BE2C (cell line): ENCODE measurements around the gene THNSL1.

Experiments used
- DNase-seq: peaks from one replicate; pipeline ENCODE4 v3.0.0-alpha.2; 2020
- H3K27me3 ChIP-seq: fragments of 250-450 bp; sonication (Bioruptor Pico); 2 replicates; pipeline ENCODE4 v1.5.1; 2020; ENCODE audit warnings: mild to moderate bottlenecking
- H3K36me3 ChIP-seq: fragments of 250-450 bp; sonication (Bioruptor Pico); 2 replicates; pipeline ENCODE4 v1.5.1; 2020; ENCODE audit warnings: mild to moderate bottlenecking
- H3K4me1 ChIP-seq: fragments of 250-450 bp; sonication (Bioruptor Pico); 2 replicates; pipeline ENCODE4 v1.5.1; 2020
- H3K4me3 ChIP-seq: 2 replicates; pipeline ENCODE4 v1.5.1; 2011; ENCODE audit warnings: low read depth, low read length
- H3K9me3 ChIP-seq: fragments of 250-450 bp; sonication (Bioruptor Pico); 2 replicates; pipeline ENCODE4 v1.5.1; 2020
- TF ChIP-seq, protein P1 (sequence below): IDR thresholded peaks from 2 replicates; pipeline ENCODE4 v1.5.1; 2012; ENCODE audit warnings: mild to moderate bottlenecking, low read depth, low read length

Gene THNSL1

DNA sequence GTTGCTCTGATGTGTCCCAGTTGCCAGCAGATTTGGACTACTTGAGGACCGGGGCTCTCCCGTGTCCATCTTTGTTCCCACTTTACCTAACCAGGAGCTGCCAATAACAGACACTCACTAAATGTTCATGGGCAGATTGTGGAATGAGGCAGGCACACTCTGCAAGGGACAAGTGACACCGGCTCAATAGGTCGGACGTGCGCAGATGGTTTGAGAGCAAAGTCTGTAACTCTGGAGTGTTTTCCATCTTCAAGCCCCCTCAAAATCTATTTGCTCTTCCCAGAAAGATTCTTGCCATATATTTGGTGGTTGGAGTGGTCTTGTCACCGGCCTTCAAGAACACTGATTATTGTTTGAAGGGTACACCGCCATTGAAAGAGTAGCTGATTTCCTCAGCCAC is 47.2 kb downstream of the THNSL1 start:
- no peaks in the 10 kb centered on the region for H3K36me3 ChIP-seq
- H3K4me3 ChIP-seq: no peak overlapping the region
- no peaks in the 10 kb centered on the region for H3K27me3 ChIP-seq
- no peaks in the 10 kb centered on the region for H3K9me3 ChIP-seq
- TF ChIP-seq, protein P1, sequence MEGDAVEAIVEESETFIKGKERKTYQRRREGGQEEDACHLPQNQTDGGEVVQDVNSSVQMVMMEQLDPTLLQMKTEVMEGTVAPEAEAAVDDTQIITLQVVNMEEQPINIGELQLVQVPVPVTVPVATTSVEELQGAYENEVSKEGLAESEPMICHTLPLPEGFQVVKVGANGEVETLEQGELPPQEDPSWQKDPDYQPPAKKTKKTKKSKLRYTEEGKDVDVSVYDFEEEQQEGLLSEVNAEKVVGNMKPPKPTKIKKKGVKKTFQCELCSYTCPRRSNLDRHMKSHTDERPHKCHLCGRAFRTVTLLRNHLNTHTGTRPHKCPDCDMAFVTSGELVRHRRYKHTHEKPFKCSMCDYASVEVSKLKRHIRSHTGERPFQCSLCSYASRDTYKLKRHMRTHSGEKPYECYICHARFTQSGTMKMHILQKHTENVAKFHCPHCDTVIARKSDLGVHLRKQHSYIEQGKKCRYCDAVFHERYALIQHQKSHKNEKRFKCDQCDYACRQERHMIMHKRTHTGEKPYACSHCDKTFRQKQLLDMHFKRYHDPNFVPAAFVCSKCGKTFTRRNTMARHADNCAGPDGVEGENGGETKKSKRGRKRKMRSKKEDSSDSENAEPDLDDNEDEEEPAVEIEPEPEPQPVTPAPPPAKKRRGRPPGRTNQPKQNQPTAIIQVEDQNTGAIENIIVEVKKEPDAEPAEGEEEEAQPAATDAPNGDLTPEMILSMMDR: no peak
- no peaks in the 10 kb centered on the region for H3K4me1 ChIP-seq
- no peak for DNase-seq

DNA sequence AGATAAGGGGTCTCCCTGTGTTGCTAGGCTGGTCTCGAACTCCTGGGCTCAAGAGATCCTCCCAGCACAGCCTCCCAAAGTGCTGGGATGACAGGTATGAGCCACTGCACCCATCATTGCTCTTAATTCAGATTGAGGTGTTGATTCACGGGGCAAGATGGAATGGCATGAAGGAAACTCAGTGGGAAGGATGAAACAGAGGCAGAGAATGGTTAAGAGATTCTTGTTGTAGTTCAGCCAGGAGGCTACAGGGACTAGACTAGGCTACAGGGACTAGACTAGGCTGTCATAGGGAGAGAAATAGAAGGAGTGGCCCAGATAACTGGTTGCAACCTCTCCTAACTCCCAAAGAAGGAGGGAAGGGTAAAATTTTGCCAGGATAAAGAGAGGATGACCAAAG is 48.0 kb downstream of the THNSL1 start:
- Histone ChIP-seq H3K27me3 (no peaks in the 10 kb centered on the region), H3K36me3 (no peaks in the 10 kb centered on the region), H3K4me3 (no peak overlapping the region), H3K9me3 (no peaks in the 10 kb centered on the region), H3K4me1 (no peaks in the 10 kb centered on the region)
- no peak for DNase-seq
- TF ChIP-seq, protein P1: no peak

DNA sequence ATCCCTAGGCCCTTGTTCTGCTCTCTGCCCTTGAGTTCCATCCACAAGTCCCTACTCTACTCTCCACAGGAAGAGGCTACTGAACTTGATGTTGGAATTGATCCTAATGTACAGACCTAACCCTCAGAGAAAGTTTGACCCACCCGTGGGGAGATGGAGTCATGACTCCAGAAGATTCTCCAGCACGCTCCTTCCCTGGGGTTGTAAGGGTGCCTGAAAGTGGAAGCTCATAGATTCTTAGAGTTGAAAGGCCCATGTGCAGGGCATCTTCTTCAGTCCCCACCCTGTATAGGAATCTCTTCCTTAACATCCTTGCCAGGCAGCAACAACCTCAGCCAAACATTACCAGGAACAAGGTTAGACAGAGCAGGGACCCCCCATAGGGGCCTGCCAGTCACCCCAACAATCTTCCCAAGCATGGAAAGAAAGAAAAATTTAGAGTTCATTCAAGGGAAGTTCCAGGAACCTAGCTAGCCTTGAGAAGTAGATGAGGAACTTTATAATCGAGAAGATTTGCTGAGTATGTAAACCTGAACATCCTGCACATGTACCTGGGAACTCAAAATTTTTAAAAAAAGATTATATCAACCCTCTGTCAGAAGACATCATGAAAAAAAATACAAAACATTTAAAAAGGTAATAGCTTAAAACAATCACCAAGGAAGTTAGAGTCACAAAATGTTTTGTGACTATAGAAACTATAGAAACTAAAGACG is 49.5 kb downstream of the THNSL1 start:
- TF ChIP-seq, protein P1: no peak
- no peaks in the 10 kb centered on the region for H3K4me1 ChIP-seq
- no peaks in the 10 kb centered on the region for H3K27me3 ChIP-seq
- H3K36me3 ChIP-seq: no peaks in the 10 kb centered on the region
- no peaks in the 10 kb centered on the region for H3K9me3 ChIP-seq
- no peak overlapping the region for H3K4me3 ChIP-seq
- DNase-seq: no peak

DNA sequence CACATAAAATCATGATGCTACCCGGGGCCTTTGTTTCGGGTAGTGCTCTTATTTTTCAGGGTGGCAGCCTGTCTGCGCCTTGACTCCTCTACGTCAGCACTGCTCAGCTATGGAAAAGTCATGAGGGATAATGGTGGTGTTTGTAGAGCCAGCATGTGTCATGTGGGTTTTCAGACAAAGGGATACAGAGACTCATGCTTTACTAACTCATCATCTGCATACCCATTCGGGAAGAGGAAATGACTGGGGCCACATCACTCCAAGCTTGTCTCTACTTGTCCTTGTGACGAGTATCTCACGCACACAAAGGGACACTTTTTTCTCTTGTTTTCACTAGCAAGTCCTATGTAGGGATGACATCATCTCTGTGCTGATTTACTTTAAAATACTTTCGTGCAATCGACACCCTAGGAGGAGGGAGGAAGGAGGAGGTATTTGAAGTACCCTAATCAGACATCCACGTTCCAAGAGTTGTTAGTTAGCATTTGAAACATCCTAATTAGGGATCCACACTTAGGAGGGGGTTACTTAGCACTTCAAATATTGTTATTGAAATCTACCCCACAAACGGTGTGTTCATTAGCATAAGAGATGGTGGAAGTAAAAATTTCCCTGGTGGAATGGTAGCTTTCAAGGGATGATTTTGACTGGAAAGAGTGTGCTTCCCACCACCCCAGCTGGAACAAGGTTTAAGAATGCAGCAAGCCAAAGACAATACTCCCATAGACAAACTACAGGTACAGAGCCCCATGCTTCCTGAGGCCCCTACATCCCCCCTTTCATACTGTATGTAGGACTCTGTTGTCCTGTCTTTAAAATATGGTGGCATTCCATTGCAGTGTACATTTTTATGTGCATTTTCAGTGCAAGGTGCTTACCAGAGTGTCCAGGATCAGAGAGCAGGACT is 52.0 kb downstream of the THNSL1 start:
- no peaks in the 10 kb centered on the region for H3K9me3 ChIP-seq
- TF ChIP-seq, protein P1: no peak
- DNase-seq: no peak
- peaks cover 3% of the 10 kb centered on the region; the same call in 1 of the 2 replicates for H3K27me3 ChIP-seq
- H3K4me1 ChIP-seq: no peaks in the 10 kb centered on the region
- no peak overlapping the region for H3K4me3 ChIP-seq
- H3K36me3 ChIP-seq: no peaks in the 10 kb centered on the region

DNA sequence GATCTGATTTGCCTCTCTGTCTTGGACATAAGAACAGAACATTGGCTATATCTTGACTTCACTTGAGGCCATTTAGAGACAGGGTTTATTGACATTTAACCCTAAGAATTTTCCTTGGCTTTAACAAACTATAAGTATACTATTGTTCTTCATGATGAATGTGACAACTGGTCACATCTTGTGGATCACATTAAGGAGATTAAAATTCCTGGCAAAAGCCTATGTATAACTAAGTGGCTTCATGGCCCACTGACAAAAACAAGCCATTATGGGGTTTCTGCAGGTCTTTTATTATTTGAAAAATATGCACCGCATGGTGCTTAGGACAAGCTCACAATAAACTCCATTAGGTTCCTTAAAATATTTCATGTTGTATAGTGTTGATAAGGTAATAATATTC is 54.8 kb downstream of the THNSL1 start:
- no peak for DNase-seq
- H3K9me3 ChIP-seq: no peaks in the 10 kb centered on the region
- H3K27me3 ChIP-seq: peaks cover 3% of the 10 kb centered on the region; the same call in 1 of the 2 replicates
- no peaks in the 10 kb centered on the region for H3K4me1 ChIP-seq
- TF ChIP-seq, protein P1: no peak
- no peak overlapping the region for H3K4me3 ChIP-seq
- H3K36me3 ChIP-seq: no peaks in the 10 kb centered on the region

DNA sequence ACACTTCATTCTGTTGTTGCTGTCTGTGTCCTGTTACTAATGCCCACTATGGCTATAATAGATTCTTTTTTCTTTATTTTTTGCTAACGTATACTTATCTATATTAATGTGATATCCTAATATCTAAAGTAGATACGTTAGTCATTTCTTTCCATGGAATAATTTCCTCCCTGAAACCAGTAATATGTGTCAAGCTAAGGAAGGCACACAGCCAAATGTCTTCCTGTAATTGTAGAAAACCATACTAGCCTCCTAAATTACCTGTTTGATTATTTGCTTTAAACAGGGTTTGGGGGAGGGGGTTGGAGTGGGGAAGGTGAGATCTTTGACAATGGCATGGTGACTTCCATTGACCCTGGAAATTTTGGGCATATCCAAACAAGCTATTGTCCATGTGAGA is 56.4 kb downstream of the THNSL1 start:
- TF ChIP-seq, protein P1: no peak
- Histone ChIP-seq H3K27me3 (peaks cover 3% of the 10 kb centered on the region; the same call in 1 of the 2 replicates), H3K36me3 (no peaks in the 10 kb centered on the region), H3K9me3 (no peaks in the 10 kb centered on the region), H3K4me1 (no peaks in the 10 kb centered on the region), H3K4me3 (no peak overlapping the region)
- no peak for DNase-seq
